GM10266 (cell line): ENCODE measurements around the gene ANGPT4.

ENCODE experiments used
- DNase-seq: peaks from one replicate; pipeline ENCODE4 v3.0.0; 2012; ENCODE audit errors: extremely low spot score
- TF ChIP-seq, protein P1 (sequence below): IDR thresholded peaks from 2 replicates; pipeline ENCODE4 v1.5.1; 2012; ENCODE audit warnings: mild to moderate bottlenecking, low read depth; ENCODE audit not compliant: control insufficient read depth, insufficient read depth; ENCODE audit errors: missing control alignments

ANGPT4 gene

DNA sequence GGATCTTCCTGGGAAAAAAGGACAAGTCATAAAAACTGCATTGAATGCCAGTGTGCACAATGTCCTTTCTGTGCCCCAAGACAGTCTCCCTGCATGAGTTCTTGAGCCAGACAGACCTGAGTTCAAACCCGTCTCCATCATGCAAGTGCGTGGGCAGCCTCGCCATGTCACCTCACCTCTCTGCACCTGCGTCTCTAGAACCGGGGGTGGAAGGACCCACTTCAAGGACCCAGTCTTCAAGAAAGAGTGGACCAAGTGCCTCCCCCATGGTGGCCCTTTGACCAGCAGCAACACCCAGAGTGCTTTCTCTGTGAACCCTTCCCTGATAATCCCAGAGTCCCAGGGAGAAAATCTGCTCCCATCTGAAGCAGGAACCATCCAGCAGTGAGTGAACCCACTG lies 23.5 kb upstream of the ANGPT4 start:
- TF ChIP-seq, protein P1, sequence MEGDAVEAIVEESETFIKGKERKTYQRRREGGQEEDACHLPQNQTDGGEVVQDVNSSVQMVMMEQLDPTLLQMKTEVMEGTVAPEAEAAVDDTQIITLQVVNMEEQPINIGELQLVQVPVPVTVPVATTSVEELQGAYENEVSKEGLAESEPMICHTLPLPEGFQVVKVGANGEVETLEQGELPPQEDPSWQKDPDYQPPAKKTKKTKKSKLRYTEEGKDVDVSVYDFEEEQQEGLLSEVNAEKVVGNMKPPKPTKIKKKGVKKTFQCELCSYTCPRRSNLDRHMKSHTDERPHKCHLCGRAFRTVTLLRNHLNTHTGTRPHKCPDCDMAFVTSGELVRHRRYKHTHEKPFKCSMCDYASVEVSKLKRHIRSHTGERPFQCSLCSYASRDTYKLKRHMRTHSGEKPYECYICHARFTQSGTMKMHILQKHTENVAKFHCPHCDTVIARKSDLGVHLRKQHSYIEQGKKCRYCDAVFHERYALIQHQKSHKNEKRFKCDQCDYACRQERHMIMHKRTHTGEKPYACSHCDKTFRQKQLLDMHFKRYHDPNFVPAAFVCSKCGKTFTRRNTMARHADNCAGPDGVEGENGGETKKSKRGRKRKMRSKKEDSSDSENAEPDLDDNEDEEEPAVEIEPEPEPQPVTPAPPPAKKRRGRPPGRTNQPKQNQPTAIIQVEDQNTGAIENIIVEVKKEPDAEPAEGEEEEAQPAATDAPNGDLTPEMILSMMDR: no peak
- no peak for DNase-seq

DNA sequence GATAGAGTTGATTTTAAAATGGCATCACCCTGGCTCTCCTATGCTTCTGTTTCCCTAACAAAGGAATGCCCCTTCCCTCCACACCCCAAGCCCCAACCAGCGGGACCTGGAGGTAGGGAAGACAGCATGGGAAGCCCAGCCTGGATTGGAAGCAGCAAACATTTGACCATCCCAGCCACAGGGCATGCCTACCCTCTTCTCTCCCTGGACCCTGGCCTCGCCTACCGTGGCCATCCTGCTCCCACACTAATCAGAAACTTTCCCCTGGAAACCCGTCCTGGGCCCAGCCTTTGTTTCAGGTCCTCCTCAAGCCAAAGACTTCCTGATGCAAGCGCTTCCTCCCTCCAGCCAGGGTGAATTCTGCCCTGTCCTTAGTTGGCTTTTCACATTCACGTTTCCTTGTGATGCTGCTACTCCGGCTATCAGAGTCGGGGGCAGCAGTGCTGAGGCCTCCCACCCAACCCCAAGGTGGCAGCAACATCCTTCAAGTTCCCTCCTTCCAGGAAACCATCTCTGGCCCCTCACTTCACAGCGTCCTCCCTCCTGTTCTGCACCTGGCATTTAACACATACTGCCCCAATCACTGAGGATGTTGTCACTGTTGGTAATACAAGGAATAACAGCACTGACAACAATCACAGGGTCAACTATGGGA lies 18.2 kb upstream of the ANGPT4 start:
- TF ChIP-seq, protein P1: no peak
- DNase-seq: no peak

DNA sequence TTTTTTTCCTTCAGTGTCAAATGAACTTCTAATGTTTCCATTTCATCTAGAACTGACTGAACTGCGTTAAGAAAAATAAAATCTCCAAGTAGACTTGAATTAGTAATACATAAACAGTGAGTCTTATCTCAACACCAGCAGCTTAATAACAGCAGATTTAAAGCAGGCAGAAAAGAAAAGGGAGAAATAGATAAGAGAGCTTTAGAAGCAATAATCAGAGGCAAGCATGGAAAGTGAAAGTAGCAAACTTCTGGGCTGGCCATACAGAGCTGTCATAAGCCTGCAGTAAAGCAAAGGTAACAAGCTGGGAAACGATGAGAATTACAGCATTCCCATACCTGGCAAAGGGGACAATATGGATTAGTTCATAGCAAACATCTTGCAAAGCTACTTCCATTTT lies 16.9 kb upstream of the ANGPT4 start:
- no peak for DNase-seq

DNA sequence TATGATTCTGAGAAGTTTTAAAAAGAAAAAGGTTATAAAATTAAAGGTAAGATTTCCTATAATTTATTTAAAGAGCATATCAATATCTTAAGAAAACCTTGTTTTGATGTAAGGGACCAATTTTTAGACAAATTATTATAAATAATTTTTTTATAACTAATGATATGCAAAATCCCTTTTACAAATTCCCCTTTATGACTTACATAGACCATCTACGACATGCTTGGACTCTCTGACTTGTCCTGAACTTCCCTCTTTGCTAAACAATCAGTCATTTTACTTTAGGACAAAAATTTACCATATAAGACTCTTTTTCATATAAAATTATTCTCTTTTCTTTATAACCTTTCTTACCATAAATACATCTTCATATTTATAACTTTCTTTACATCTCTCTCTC lies 15.3 kb upstream of the ANGPT4 start:
- TF ChIP-seq, protein P1: no peak
- no peak for DNase-seq

More for the DNA sequence above, 16.9 kb upstream of the ANGPT4 start:
- TF ChIP-seq, protein P1: no peak

DNA sequence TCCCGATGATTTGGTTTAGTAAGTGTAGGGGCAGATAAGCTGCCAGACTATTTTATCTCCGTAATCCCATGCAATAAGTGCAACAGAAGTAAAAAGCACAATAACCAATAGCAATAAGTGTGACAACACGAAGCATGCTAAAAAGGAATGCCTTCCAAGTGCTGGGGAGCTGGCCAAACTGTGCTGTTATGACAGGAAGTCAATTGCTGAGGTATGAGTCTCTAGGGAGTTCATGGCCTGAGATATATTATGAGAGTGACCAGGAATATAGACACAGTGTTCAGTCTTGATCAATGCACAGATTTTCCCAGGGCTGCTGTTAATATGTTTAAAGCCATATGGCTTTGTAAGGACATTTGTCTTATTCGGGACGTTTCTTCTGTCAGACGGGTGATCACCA lies 10.5 kb upstream of the ANGPT4 start:
- TF ChIP-seq, protein P1: no peak
- no peak for DNase-seq

DNA sequence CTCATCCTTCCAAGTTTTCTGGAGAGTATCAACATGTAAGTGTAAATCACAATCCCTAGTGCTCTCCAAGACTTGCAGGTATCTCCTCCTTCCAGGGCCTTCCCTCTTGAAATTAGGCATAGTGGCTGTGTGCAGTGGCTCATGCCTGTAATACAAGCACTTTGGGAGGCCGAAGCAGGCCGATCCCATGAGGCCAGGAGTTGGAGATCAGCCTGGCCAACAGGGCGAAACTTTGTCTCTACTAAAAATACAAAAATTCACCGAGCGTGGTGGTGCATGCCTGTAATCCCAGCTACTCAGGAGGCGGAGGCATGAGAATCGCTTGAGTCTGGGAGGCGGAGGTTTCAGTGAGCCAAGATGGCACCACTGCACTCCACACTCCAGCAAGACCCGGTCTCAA lies 9.4 kb upstream of the ANGPT4 start:
- TF ChIP-seq, protein P1: no peak
- no peak for DNase-seq

DNA sequence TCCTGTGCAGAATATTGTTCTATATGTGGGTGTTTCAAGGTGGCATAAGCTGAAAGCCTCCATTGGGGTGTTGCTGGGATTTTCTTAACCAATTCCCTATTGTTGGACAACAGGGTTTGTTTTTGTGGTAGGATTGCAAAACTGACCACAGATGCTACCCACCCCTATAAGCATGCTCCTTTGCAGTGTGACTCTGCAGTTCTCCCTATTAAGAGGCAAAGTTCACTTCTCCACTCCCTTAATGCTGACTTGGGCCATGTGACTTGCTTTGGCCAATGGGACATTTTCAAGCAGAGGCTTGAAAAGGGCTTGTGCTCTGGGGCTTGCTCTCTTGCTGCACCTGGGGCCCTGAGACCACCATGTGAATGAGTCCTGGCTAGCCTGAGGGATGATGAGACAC lies 8.5 kb upstream of the ANGPT4 start:
- TF ChIP-seq, protein P1: no peak
- DNase-seq: no peak
